Measurements from ENCODE around the gene IRF4.

GRCh38 chr6:384898-385297 lies 6.7 kb upstream of the IRF4 start:
- TF ChIP-seq, protein P1, sequence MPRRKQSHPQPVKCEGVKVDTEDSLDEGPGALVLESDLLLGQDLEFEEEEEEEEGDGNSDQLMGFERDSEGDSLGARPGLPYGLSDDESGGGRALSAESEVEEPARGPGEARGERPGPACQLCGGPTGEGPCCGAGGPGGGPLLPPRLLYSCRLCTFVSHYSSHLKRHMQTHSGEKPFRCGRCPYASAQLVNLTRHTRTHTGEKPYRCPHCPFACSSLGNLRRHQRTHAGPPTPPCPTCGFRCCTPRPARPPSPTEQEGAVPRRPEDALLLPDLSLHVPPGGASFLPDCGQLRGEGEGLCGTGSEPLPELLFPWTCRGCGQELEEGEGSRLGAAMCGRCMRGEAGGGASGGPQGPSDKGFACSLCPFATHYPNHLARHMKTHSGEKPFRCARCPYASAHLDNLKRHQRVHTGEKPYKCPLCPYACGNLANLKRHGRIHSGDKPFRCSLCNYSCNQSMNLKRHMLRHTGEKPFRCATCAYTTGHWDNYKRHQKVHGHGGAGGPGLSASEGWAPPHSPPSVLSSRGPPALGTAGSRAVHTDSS (tag by site-specific recombination; IDR thresholded peaks at IDR 0.05): no peak
- TF ChIP-seq CTCF (tag by site-specific recombination; IDR thresholded peaks at IDR 0.05) (no peak), SETDB1 (IDR thresholded peaks at IDR 0.05; ENCODE audit: insufficient read length, low read length) (no peak), ZNF510 (tag by site-specific recombination; IDR thresholded peaks at IDR 0.05; ENCODE audit: insufficient replicate concordance) (no peak), TRIM28 (IDR thresholded peaks at IDR 0.05; ENCODE audit: borderline replicate concordance, low read length) (no peak), ZNF341 (tag by site-specific recombination; IDR thresholded peaks at IDR 0.05; ENCODE audit: low read depth) (no peak), ZNF354C (tag by site-specific recombination; IDR thresholded peaks at IDR 0.05; ENCODE audit: borderline replicate concordance, low read depth) (no peak), ZNF747 (tag by site-specific recombination; IDR thresholded peaks at IDR 0.05) (no peak)
- TF ChIP-seq, protein P2, sequence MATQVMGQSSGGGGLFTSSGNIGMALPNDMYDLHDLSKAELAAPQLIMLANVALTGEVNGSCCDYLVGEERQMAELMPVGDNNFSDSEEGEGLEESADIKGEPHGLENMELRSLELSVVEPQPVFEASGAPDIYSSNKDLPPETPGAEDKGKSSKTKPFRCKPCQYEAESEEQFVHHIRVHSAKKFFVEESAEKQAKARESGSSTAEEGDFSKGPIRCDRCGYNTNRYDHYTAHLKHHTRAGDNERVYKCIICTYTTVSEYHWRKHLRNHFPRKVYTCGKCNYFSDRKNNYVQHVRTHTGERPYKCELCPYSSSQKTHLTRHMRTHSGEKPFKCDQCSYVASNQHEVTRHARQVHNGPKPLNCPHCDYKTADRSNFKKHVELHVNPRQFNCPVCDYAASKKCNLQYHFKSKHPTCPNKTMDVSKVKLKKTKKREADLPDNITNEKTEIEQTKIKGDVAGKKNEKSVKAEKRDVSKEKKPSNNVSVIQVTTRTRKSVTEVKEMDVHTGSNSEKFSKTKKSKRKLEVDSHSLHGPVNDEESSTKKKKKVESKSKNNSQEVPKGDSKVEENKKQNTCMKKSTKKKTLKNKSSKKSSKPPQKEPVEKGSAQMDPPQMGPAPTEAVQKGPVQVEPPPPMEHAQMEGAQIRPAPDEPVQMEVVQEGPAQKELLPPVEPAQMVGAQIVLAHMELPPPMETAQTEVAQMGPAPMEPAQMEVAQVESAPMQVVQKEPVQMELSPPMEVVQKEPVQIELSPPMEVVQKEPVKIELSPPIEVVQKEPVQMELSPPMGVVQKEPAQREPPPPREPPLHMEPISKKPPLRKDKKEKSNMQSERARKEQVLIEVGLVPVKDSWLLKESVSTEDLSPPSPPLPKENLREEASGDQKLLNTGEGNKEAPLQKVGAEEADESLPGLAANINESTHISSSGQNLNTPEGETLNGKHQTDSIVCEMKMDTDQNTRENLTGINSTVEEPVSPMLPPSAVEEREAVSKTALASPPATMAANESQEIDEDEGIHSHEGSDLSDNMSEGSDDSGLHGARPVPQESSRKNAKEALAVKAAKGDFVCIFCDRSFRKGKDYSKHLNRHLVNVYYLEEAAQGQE (tag by site-specific recombination; IDR thresholded peaks at IDR 0.05): no peak
- TF ChIP-seq, protein P3, sequence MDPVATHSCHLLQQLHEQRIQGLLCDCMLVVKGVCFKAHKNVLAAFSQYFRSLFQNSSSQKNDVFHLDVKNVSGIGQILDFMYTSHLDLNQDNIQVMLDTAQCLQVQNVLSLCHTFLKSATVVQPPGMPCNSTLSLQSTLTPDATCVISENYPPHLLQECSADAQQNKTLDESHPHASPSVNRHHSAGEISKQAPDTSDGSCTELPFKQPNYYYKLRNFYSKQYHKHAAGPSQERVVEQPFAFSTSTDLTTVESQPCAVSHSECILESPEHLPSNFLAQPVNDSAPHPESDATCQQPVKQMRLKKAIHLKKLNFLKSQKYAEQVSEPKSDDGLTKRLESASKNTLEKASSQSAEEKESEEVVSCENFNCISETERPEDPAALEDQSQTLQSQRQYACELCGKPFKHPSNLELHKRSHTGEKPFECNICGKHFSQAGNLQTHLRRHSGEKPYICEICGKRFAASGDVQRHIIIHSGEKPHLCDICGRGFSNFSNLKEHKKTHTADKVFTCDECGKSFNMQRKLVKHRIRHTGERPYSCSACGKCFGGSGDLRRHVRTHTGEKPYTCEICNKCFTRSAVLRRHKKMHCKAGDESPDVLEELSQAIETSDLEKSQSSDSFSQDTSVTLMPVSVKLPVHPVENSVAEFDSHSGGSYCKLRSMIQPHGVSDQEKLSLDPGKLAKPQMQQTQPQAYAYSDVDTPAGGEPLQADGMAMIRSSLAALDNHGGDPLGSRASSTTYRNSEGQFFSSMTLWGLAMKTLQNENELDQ (tag by site-specific recombination; IDR thresholded peaks at IDR 0.05; ENCODE audit: low read depth): no peak
